ENCODE data around the gene NAGA.

DNA sequence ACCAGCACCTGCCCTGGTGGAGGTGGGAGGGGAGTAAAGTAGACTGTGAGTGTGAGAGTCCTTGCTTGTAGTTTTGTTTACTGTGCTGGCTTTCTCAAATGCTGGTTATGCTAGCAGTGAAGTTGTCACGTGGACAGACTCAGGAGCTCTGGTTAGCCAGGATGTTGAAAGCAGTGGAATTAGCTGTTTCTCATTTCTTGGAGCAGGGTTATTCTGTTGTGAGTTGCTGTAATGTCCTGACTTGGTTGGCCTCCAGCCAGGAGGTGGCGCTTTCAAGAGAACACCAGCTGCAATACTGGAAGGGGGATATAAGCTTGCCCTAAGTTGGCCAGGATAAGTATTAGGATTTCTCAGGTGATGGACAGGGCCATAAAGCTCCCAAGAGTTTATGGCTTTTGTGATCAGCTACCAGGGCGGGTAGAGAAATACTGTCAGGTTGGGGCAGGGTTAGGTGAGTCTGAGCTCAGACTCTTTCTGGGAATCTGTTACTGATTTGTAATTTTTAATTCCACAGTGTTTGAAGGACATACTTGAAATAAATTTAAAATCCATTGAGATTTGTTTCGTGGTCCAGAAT, 46.3 kb upstream of the NAGA start:
- TF ChIP-seq, protein P1, sequence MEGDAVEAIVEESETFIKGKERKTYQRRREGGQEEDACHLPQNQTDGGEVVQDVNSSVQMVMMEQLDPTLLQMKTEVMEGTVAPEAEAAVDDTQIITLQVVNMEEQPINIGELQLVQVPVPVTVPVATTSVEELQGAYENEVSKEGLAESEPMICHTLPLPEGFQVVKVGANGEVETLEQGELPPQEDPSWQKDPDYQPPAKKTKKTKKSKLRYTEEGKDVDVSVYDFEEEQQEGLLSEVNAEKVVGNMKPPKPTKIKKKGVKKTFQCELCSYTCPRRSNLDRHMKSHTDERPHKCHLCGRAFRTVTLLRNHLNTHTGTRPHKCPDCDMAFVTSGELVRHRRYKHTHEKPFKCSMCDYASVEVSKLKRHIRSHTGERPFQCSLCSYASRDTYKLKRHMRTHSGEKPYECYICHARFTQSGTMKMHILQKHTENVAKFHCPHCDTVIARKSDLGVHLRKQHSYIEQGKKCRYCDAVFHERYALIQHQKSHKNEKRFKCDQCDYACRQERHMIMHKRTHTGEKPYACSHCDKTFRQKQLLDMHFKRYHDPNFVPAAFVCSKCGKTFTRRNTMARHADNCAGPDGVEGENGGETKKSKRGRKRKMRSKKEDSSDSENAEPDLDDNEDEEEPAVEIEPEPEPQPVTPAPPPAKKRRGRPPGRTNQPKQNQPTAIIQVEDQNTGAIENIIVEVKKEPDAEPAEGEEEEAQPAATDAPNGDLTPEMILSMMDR (IDR thresholded peaks at IDR 0.05) = no peak
- no peak for TF ChIP-seq POLR2A (IDR thresholded peaks at IDR 0.05)
